ENCODE data around the gene ABITRAM. TPM values are rescaled to one million over a fixed set of nuclear protein-coding genes. Genes with fewer than 3 reads are reported as not detected.
A peak's percentile ranks its signal among the peaks of the same experiment; 100 is the strongest.

ABITRAM gene
- total and polyA plus RNA-seq, 2 of the 13 experiments (the other 11 are each of a cell fraction or from before 2014, with no cell fraction given) = 10.2 to 21.6 TPM

DNA sequence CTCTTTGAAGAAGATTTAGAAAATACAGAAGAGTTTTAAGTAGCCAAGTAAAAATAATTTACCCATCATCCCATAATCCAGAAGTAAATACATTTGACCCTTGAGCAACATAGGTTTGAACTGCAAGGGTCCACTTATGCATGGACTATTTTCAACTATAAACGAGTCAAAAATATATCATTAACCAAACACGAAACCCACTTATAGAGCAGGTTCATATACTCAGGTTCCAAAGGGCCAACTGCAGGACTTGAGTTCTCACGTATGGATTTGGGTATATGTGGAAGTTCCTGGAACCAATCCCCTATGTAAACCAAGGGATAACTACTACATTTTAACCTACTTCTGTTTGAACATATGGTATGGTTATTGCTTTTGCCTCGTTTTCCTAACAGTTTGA is 5.8 kb downstream of the ABITRAM start:
- H3K27ac ChIP-seq (ENCODE audit: extremely low read length, insufficient read depth, low read length) = peak overlapping the region; percentile 60
- CTCF ChIA-PET (ENCODE audit: low intra/inter-chr PET ratio, low total read pairs) = no interaction called here
- no peak overlapping the region for H3K9ac ChIP-seq (ENCODE audit: insufficient read depth, low read depth, low read length)
- peaks cover 2 to 27% of the 10 kb centered on the region in 2 experiments; a peak in 3 of 5 replicates for H3K36me3 ChIP-seq (replicated peaks in 1 of 2; ENCODE audit: control insufficient read depth in 1 of 2, insufficient read depth in 2 of 2, low read length in 2 of 2)
- H3K4me1 ChIP-seq (ENCODE audit: insufficient read depth, low read length) = peaks cover 32% of the 10 kb centered on the region
- H3K27me3 ChIP-seq (ENCODE audit: control insufficient read depth in 1 of 2, insufficient read depth in 2 of 2, low read length in 2 of 2) = no peaks in the 10 kb centered on the region
- FAIRE-seq (no peak), DNase-seq (ENCODE audit: low spot score) (peak; percentile 34), ATAC-seq (peak; percentile 85)
- H3K4me2 ChIP-seq (ENCODE audit: low read depth, low read length) = peak overlapping the region; percentile 14
- intact Hi-C loops (cut with micrococcal nuclease; ENCODE audit: unreplicated experiment) (loop anchor here (10.0 kb wide), 1 partner anchor 165 kb away; no protein-coding TSS in a partner anchor), in situ Hi-C loops (cut with HindIII; ENCODE audit: extremely low pct_ligation_motif_present, low pct_unique_long_range_greater_than_20kb) (no loop called here)
- 49% methylated on average over 4 of the region's 4 CpGs for WGBS (ENCODE audit: low lambda C conversion rate)
- POLR2A ChIA-PET = no interaction called here
- BruUV-seq (replicated peaks) = no TSS peak
- H3K79me2 ChIP-seq (ENCODE audit: insufficient read depth, low read length) = peaks cover 12% of the 10 kb centered on the region
- no peaks in the 10 kb centered on the region for H4K20me1 ChIP-seq (ENCODE audit: insufficient read depth, low read length)
- no peaks in the 10 kb centered on the region for H3K9me3 ChIP-seq (ENCODE audit: low read length)
- no peak overlapping the region for H2AFZ ChIP-seq (ENCODE audit: low read length)
- no peak overlapping the region for H3K4me3 ChIP-seq (replicated peaks in 1 of 3; ENCODE audit: insufficient read depth in 1 of 3, low read depth in 2 of 3, low read length in 3 of 3)
- TF ChIP-seq HHEX (CRISPR knock-in tag; IDR thresholded peaks at IDR 0.05) (no peak), CCAR2 (optimal IDR thresholded peaks at IDR 0.05; ENCODE audit: low read depth, low read length) (no peak), ZBTB20 (CRISPR knock-in tag; IDR thresholded peaks at IDR 0.05; ENCODE audit: borderline replicate concordance, low read depth) (peak; percentile 53; the same call in 1 of the 2 replicates), ATRX (CRISPR knock-in tag; IDR thresholded peaks at IDR 0.05; ENCODE audit: borderline replicate concordance) (no peak), MTA1 (CRISPR knock-in tag; IDR thresholded peaks at IDR 0.05; ENCODE audit: borderline replicate concordance) (no peak), IRX3 (CRISPR knock-in tag; IDR thresholded peaks at IDR 0.05; ENCODE audit: borderline replicate concordance, low read depth) (no peak), SOX13 (IDR thresholded peaks at IDR 0.05) (no peak), SOX13 (CRISPR knock-in tag; conservative IDR thresholded peaks at IDR 0.05 in 1 of 2, IDR thresholded peaks at IDR 0.05 in 1 of 2) (0 out of 4 replicates have a peak, but pooled peaks of 1 of the 2 experiments have one; percentile 6), NR2F6 (IDR thresholded peaks at IDR 0.05) (0 out of 2 replicates have a peak, but pooled peaks have one; percentile 23), NR2F6 (CRISPR knock-in tag; IDR thresholded peaks at IDR 0.05) (no peak), LCORL (IDR thresholded peaks at IDR 0.05) (no peak), LCORL (CRISPR knock-in tag; IDR thresholded peaks at IDR 0.05) (no peak), ARNTL (CRISPR knock-in tag; IDR thresholded peaks at IDR 0.05) (no peak), HOXD1 (CRISPR knock-in tag; IDR thresholded peaks at IDR 0.05) (no peak)
- TF ChIP-seq, protein P1, sequence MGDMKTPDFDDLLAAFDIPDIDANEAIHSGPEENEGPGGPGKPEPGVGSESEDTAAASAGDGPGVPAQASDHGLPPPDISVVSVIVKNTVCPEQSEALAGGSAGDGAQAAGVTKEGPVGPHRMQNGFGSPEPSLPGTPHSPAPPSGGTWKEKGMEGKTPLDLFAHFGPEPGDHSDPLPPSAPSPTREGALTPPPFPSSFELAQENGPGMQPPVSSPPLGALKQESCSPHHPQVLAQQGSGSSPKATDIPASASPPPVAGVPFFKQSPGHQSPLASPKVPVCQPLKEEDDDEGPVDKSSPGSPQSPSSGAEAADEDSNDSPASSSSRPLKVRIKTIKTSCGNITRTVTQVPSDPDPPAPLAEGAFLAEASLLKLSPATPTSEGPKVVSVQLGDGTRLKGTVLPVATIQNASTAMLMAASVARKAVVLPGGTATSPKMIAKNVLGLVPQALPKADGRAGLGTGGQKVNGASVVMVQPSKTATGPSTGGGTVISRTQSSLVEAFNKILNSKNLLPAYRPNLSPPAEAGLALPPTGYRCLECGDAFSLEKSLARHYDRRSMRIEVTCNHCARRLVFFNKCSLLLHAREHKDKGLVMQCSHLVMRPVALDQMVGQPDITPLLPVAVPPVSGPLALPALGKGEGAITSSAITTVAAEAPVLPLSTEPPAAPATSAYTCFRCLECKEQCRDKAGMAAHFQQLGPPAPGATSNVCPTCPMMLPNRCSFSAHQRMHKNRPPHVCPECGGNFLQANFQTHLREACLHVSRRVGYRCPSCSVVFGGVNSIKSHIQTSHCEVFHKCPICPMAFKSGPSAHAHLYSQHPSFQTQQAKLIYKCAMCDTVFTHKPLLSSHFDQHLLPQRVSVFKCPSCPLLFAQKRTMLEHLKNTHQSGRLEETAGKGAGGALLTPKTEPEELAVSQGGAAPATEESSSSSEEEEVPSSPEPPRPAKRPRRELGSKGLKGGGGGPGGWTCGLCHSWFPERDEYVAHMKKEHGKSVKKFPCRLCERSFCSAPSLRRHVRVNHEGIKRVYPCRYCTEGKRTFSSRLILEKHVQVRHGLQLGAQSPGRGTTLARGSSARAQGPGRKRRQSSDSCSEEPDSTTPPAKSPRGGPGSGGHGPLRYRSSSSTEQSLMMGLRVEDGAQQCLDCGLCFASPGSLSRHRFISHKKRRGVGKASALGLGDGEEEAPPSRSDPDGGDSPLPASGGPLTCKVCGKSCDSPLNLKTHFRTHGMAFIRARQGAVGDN (CRISPR knock-in tag; IDR thresholded peaks at IDR 0.05) = no peak
- TF ChIP-seq, protein P2, sequence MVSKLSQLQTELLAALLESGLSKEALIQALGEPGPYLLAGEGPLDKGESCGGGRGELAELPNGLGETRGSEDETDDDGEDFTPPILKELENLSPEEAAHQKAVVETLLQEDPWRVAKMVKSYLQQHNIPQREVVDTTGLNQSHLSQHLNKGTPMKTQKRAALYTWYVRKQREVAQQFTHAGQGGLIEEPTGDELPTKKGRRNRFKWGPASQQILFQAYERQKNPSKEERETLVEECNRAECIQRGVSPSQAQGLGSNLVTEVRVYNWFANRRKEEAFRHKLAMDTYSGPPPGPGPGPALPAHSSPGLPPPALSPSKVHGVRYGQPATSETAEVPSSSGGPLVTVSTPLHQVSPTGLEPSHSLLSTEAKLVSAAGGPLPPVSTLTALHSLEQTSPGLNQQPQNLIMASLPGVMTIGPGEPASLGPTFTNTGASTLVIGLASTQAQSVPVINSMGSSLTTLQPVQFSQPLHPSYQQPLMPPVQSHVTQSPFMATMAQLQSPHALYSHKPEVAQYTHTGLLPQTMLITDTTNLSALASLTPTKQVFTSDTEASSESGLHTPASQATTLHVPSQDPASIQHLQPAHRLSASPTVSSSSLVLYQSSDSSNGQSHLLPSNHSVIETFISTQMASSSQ (IDR thresholded peaks at IDR 0.05; ENCODE audit: low read depth) = peak; percentile 36; the same call in 1 of the 2 replicates
- TF ChIP-seq, protein P2 (CRISPR knock-in tag; IDR thresholded peaks at IDR 0.05; ENCODE audit: borderline replicate concordance) = no peak
- TF ChIP-seq, protein P3, sequence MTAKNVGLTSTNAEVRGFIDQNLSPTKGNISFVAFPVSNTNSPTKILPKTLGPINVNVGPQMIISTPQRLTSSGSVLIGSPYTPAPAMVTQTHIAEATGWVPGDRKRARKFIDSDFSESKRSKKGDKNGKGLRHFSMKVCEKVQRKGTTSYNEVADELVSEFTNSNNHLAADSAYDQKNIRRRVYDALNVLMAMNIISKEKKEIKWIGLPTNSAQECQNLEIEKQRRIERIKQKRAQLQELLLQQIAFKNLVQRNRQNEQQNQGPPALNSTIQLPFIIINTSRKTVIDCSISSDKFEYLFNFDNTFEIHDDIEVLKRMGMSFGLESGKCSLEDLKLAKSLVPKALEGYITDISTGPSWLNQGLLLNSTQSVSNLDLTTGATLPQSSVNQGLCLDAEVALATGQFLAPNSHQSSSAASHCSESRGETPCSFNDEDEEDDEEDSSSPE (CRISPR knock-in tag; IDR thresholded peaks at IDR 0.05) = no peak
